C4-2B (cell line): ENCODE measurements around the gene TMPO.
"Not testable (repeated sequence)": the region's sequence is repeated elsewhere in the genome, so short reads cannot be mapped to it uniquely, and the experiment has no call there.

ENCODE experiments used
- H3K27ac ChIP-seq: fragments of 450-650 bp; 2 replicates; pipeline ENCODE4 v1.5.1; 2017
- ZFX ChIP-seq: fragments of 450-650 bp; IDR thresholded peaks from 2 replicates; pipeline ENCODE4 v1.6.1; 2017
- TF ChIP-seq, protein P1 (sequence below): fragments of 450-650 bp; conservative IDR thresholded peaks from 2 replicates; pipeline ENCODE4 v1.5.1; 2017; ENCODE audit warnings: mild to moderate bottlenecking

Gene TMPO

GRCh38 chr12:98575013-98575412 lies 59.6 kb downstream of the TMPO start:
- TF ChIP-seq ZFX, result no peak
- TF ChIP-seq, protein P1, sequence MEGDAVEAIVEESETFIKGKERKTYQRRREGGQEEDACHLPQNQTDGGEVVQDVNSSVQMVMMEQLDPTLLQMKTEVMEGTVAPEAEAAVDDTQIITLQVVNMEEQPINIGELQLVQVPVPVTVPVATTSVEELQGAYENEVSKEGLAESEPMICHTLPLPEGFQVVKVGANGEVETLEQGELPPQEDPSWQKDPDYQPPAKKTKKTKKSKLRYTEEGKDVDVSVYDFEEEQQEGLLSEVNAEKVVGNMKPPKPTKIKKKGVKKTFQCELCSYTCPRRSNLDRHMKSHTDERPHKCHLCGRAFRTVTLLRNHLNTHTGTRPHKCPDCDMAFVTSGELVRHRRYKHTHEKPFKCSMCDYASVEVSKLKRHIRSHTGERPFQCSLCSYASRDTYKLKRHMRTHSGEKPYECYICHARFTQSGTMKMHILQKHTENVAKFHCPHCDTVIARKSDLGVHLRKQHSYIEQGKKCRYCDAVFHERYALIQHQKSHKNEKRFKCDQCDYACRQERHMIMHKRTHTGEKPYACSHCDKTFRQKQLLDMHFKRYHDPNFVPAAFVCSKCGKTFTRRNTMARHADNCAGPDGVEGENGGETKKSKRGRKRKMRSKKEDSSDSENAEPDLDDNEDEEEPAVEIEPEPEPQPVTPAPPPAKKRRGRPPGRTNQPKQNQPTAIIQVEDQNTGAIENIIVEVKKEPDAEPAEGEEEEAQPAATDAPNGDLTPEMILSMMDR, result no peak
- H3K27ac ChIP-seq, result no peak overlapping the region

GRCh38 chr12:98576795-98577194 lies 61.4 kb downstream of the TMPO start:
- not testable (repeated sequence) for H3K27ac ChIP-seq

DNA sequence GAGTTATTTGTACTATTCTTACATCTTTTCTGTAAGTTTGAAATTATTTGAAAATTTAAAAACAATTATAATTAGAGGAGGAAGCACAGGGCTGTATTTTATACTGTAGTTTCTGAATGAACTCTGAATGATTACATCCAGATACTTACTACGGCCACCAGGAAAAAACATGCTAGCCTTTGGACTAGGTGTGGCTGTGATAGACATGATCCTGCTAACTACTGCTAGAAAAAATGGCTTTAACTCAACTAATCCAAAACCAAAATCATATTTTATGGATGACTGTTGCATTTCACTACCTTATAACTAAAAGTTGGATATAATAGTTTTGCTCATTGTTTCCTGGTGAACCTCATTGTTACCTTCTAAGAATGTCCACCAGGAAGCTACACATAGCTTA lies 63.0 kb downstream of the TMPO start:
- no peak overlapping the region for H3K27ac ChIP-seq
- TF ChIP-seq, protein P1, result no peak
- TF ChIP-seq ZFX, result no peak

GRCh38 chr12:98578821-98579220 lies 63.4 kb downstream of the TMPO start:
- TF ChIP-seq, protein P1, result no peak
- no peak for TF ChIP-seq ZFX
- no peak overlapping the region for H3K27ac ChIP-seq

DNA sequence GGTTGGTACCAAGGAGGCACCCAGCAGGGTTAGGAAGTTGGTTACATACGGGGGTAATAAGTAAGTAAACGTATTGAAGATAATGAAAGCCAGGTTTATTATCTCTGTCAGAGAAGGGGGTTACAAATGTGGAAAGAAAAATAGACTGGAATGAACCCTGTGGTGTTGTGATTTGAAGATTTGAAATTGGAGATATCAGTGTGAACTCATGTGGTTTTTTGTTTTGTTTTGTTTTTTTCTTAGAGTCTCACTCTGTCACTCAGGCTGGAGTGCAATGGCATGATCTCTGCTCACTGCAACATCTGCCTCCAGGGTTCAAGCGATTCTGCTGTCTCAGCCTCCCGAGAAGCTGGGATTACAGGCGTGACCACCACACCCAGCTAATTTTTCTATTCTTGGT lies 64.0 kb downstream of the TMPO start:
- TF ChIP-seq, protein P1, result no peak
- TF ChIP-seq ZFX, result no peak
- no peak overlapping the region for H3K27ac ChIP-seq

DNA sequence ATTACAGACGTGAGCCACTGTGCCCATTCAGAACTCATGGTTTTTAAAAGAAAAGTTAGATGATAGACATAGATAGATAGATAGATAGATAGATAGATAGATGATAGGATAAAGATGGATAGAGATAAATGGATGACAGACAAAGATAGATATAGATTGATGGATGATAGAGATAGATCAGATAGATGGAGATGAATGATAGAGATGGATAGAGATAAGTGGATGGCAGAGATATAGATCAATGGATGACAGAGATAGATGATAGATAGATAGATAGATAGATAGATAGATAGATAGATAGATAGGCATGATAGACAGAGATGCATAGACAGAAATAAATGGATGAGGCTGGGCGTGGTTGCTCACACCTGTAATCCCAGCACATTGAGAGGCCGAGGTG lies 64.4 kb downstream of the TMPO start:
- TF ChIP-seq ZFX, result no peak
- TF ChIP-seq, protein P1, result no peak
- H3K27ac ChIP-seq, result no peak overlapping the region

- no peak overlapping the region for H3K27ac ChIP-seq
- TF ChIP-seq ZFX, result no peak
- TF ChIP-seq, protein P1, result no peak
Observed at GRCh38 chr12:98580695-98581094, 65.3 kb downstream of the TMPO start.

GRCh38 chr12:98581101-98581500 lies 65.7 kb downstream of the TMPO start:
- no peak overlapping the region for H3K27ac ChIP-seq
- TF ChIP-seq ZFX, result no peak
- TF ChIP-seq, protein P1, result no peak
